Heart left ventricle (tissue), 13 donors: ENCODE results near the gene PRKCG.

ENCODE experiments used
- CTCF ChIP-seq, 12 donors: fragments of 200-600 bp; sonication (generic) in 4 of 12; IDR thresholded peaks; one replicate each; pipeline versions ENCODE4 v1.5.0 to v1.8.0; 2018 to 2022; ENCODE audit warnings: antibody characterized with exemption in 12 of 12, mild to moderate bottlenecking in 5 of 12
- POLR2A ChIP-seq, 2 donors: fragments of 450-650 bp; IDR thresholded peaks; one replicate each; pipeline ENCODE4 v1.6.1; 2017; ENCODE audit warnings: antibody characterized with exemption in 2 of 2, mild to moderate bottlenecking in 2 of 2, moderate library complexity in 2 of 2
- donor health status: ischemic (EF 13 %, LVEDD 7.1; RV severe dilation, severe dysfunction).
- donor health status: DM: no; HTN: yes; CAD: no.
- donor health status: DM: no; HTN: no; CAD: no.
- donor health status: ischemic (EF 25% LVEDD 6.9; RV normal size, moderate dysfunction).
- donor health status: ischemic (EF 25% LVEDD 5.7; RV mildly dilated, moderate dysfunction).
- donor health status: ischemic (EF 35%, LVEDD 5.7; RV mildly dilated, moderate dysfunction).
- donor health status: nonischemic (EF 11% LVEDD 7.7; RV severe dilation, severe dysfunction).
- donor health status: DM: yes; HTN: yes; CAD: no.
- donor health status: PGD.
- donor health status: ischemic (EF 29% LVEDD 5.4; RV normal size, mild dysfunction).
- donor health status: nonischemic (EF 23%, LVEDD 6.1; RV moderate dilation, normal function).

GRCh38 chr19:53951436-53951835 lies 69.4 kb downstream of the PRKCG start:
- TF ChIP-seq CTCF (IDR thresholded peaks at IDR 0.05), result no peak
- TF ChIP-seq POLR2A (IDR thresholded peaks at IDR 0.05), result no peak
